Heart left ventricle (tissue), 13 donors: ENCODE measurements around the gene CTTNBP2.

Source experiments
- POLR2A ChIP-seq, 2 donors: fragments of 450-650 bp; IDR thresholded peaks; one replicate each; pipeline ENCODE4 v1.6.1; 2017; ENCODE audit warnings: antibody characterized with exemption in 2 of 2, mild to moderate bottlenecking in 2 of 2, moderate library complexity in 2 of 2
- TF ChIP-seq, protein P1 (sequence below), 12 donors: fragments of 200-600 bp; sonication (generic) in 4 of 12; IDR thresholded peaks; one replicate each; pipeline versions ENCODE4 v1.5.0 to v1.8.0; 2018 to 2022; ENCODE audit warnings: antibody characterized with exemption in 12 of 12, mild to moderate bottlenecking in 5 of 12
- donor health status: ischemic (EF 13 %, LVEDD 7.1; RV severe dilation, severe dysfunction).
- donor health status: DM: no; HTN: yes; CAD: no.
- donor health status: DM: no; HTN: no; CAD: no.
- donor health status: ischemic (EF 25% LVEDD 6.9; RV normal size, moderate dysfunction).
- donor health status: ischemic (EF 25% LVEDD 5.7; RV mildly dilated, moderate dysfunction).
- donor health status: ischemic (EF 35%, LVEDD 5.7; RV mildly dilated, moderate dysfunction).
- donor health status: nonischemic (EF 11% LVEDD 7.7; RV severe dilation, severe dysfunction).
- donor health status: DM: yes; HTN: yes; CAD: no.
- donor health status: PGD.
- donor health status: ischemic (EF 29% LVEDD 5.4; RV normal size, mild dysfunction).
- donor health status: nonischemic (EF 23%, LVEDD 6.1; RV moderate dilation, normal function).

DNA sequence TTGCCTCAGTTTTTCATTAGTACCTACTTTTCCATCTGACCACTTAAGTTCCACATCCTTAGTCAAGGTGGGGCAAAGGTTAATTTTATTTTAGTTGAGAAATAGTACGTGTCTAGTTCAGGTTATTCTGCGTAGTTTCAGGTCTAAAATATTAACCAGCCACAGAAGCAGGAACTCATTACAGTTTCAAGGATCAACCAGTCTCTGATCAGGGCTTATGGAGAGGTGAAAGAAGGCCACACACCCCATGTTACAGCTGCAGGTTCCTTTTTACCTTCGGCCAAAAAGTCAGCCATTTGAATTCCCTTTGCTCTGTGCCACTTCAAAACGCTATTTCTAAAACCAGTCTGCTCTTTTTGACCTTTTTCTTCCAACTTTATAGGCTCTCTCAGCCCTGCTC lies 134.2 kb downstream of the CTTNBP2 start:
- TF ChIP-seq, protein P1, sequence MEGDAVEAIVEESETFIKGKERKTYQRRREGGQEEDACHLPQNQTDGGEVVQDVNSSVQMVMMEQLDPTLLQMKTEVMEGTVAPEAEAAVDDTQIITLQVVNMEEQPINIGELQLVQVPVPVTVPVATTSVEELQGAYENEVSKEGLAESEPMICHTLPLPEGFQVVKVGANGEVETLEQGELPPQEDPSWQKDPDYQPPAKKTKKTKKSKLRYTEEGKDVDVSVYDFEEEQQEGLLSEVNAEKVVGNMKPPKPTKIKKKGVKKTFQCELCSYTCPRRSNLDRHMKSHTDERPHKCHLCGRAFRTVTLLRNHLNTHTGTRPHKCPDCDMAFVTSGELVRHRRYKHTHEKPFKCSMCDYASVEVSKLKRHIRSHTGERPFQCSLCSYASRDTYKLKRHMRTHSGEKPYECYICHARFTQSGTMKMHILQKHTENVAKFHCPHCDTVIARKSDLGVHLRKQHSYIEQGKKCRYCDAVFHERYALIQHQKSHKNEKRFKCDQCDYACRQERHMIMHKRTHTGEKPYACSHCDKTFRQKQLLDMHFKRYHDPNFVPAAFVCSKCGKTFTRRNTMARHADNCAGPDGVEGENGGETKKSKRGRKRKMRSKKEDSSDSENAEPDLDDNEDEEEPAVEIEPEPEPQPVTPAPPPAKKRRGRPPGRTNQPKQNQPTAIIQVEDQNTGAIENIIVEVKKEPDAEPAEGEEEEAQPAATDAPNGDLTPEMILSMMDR (IDR thresholded peaks at IDR 0.05) = no peak
- TF ChIP-seq POLR2A (IDR thresholded peaks at IDR 0.05) = no peak
